CD1c-positive myeloid dendritic cell (primary cell): ENCODE data around the gene RFX8.
"Not testable (repeated sequence)": the region's sequence is repeated elsewhere in the genome, so short reads cannot be mapped to it uniquely, and the experiment has no call there.

Experiments
- DNase-seq: peaks from one replicate; pipeline ENCODE4 v3.0.0-alpha.2; 2016; ENCODE audit errors: extremely low spot score

The RFX8 gene

DNA sequence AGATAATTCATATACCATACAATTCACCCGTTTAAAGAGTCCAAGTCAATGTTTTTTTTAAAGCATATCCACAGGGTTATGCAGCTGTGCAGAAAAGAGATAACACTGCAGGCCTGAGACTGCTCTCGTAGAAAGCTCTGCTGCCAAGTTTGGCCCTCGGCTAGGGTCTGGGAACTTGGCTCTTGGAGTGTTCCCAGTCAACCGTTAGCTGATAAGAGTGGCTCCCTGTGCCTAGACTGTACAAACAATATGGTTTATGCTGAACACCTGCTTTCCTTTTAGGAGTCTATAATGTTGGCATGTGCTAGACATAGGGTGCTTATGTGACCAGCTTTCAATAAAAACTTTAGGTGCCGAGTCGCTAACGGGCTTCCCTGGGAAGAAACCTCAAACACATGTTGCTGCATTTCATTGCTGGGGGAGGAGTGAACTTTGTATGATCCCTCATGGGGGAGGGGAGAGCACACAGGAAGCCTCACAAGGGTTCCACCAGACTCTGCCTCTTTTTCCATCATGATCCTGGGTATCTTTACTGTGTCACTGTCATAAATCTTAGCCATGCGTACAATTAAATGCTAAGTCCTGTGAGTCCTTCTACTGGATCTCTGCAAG, 34.7 kb downstream of the RFX8 start:
- no peak for DNase-seq

DNA sequence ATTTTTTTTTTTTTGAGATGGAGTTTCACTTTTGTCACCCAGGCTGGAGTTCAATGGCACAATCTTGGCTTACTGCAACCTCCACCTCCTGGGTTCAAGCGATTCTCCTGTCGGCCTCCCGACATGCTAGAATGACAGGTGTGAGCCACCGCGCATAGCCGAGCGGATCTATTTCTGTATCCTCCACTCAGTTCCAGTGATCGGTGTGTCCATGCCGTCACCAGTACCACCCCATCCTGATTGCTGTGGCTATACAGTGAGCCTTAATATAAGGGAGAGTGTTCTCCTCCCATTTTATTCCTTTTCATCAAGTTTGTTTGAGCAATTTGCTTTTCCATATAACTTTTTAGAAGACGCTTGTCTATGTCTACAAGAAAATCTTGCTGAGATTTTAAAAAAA, 35.2 kb downstream of the RFX8 start:
- no peak for DNase-seq

DNA sequence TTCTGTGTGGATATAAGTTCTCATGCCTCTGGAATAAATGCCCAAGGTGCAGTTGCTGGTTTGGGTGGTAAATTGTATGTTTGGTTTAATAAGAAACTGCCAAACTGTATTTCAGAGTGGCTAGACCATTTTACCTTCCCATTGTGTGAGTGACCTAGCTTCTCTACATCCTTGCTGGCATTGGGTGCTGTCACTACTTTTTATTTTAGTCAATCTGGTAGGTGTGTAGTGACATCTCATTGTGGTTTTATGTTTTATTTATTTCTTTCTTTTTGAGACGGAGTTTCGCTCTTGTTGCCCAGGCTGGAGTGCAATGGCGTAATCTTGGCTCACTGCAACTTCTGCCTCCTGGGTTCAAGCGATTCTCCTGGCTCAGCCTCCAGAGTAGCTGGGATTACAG, 36.4 kb downstream of the RFX8 start:
- not testable (repeated sequence) for DNase-seq

DNA sequence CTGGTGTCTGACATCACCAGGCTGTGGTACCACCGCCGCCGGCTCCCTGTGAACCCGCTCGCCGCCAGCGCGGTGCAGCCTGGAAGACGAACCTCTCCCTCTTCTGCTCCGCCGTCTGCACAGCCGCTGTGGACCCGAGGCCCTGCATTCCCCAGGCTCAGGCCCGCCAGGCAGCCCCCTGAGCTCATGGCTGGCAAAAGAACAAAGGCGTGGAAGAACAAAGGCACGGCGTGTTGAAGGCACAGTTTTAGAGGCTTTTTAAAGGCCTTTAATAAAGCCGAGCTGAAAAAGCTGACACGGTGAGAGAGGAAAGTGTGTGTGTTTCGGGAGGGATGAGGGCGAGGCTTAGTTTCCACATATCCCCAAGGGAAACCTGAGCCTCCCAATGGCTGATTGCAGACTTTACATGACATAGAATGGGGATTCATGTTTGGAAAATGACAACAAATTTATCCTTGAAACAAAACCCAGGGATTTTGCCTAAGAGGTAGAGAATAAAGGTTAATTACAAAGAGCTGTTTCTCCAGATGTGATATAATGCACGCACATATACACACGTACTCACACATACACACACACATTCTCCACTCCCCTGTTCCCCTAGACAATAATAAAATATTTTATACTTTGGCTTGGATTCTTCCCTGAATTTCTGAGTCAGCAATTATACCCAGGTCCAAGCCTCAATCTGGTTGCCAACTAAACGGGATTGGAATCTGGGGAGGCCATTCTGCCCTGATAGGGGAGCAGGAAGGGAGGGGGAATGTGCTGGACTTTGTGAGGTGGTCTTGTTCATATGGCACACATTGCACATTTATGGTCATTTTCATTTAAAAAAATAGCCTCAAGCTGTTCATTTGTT, 39.7 kb downstream of the RFX8 start:
- no peak for DNase-seq

DNA sequence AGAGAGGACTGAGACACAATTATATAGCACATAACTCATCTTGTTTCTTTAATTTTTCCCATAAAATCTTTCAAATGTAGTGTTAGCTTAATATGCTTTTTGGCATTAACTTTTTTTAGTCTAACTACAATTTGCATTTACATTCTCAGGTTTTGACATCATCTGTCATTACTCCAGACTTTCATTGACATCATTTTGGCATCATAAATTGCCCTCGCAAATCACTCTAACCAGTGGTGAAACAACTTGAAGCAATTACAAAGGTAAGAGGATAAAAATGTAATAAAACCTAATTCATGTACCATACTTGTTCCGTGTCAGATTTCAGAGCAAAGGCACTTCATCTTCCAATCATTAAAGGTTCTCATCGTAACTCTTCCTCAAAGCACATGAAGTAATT, 41.4 kb downstream of the RFX8 start:
- no peak for DNase-seq

DNA sequence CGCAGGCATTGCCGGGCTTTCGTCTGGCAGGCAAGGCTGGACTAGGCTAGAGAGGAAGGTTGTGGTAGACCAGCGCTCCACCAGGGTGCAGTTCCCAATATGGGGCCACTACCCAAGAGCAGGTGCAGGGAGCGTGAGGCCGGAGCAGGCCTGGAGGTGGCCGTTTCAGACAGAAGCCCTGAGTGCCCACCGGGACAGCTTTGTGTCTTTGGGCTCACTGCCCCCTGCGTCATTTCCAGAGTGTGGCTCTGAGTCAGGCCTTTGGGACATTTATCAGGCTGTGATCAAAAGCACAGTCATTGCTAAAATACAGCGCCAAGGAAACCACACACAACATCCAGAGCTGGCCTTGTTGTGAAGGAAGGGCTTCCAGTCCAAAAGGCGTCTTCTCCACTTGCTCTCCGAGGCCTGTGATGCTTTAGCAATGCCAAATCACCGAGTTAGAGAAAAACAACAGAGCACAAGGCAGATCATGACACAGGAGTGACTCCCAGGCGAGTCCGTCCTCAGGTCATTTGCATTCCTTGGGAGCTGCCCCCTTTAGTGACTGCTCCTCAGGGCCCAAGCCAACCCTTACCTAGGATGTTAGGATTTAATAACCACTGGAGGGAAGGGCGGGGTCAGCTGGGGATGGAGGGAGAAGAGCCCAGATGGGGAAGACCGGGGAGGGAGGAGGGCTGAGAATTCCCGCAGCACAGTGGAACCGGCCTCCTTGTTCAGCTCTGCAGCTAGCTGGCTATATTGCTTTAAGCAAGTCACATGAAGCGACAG, 42.3 kb downstream of the RFX8 start:
- DNase-seq: no peak

DNA sequence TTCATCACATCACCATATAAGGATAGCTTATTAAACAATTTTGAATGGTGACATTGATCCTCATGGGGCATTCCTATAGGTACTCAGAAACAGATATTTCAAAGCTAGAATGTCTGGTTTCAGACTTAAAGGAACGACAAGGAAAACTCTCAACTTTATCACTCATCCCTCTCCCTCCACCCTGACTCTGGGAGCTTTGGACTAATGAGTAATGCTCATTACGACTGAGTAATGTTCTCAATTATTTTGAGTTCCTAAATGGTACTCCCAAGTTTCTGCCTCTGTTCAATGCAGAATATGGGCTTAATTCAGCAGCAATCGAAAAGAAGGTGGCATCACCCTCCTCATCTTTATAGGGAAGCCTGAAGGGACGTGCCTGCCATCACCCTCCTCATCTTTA, 43.4 kb downstream of the RFX8 start:
- DNase-seq: no peak

DNA sequence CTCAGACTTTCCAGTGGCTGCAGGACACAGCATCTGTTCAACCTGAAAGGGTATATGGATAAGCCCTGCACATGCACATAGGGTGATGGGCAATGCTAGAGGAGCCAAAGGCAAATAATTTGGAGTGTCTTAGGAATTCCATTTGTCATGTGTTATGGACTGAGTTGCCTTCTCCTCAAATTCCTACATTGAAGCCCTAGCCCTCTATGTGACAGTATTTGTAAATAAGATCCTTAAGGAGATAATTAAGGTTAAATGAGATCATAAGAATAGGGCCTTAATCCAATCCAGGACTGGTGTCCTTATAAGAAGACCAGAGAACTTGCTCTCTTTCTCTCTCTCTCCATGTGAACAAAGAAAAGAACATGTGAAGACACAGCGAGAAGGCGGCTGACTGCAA, 44.8 kb downstream of the RFX8 start:
- no peak for DNase-seq

DNA sequence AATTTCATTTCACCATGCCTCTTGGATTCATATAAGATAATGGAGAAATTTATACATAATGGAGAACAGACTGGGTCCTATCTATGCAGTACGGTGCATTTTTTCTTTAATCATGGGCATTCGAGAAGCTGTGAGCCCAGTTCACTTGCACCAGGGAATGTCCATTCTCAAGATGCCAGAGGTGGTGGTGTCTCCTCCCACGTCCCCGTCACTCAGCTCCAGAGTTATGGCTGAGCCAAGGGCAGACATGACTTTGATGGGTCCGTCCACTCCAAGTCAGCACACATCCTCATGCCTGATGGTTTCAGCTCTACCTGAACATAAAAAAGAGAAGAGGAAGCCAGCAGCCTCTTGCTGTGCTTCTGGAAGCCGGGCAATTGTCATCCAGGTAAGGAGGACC, 45.5 kb downstream of the RFX8 start:
- no peak for DNase-seq

DNA sequence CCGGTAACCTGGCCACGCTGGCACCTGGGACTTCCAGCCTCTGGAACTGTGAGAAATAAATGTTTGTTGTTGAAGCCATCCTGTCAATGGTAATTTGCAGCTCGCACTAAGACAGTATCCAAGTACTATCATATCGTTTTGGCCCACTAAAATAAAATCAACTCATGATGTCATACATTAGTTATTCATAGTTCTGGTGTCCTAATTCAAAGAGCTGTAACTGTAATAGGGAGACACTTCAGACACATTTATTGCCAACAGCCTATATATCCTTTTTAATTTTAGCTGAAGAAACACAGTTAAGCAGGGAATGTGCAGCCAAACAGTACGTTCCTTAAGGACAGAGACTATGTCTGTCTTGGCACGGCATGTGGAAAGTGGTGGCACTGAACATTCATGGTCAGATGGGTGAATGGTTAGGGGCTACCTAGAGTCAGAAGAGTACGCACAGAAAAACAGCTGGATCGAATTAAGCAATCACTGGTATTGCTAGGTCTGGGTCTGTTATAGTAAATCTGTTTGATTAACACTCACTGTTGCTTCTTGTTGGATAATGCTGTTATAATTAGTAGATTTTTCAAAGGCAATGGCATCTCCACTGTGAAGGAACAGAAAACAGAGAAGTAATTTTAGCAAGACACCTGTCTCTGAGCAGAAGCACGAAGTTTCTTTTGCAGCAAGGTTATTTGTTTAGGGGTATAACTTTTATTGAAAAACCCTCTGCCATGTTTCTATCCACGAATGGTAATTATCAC, 46.3 kb downstream of the RFX8 start:
- DNase-seq: no peak

DNA sequence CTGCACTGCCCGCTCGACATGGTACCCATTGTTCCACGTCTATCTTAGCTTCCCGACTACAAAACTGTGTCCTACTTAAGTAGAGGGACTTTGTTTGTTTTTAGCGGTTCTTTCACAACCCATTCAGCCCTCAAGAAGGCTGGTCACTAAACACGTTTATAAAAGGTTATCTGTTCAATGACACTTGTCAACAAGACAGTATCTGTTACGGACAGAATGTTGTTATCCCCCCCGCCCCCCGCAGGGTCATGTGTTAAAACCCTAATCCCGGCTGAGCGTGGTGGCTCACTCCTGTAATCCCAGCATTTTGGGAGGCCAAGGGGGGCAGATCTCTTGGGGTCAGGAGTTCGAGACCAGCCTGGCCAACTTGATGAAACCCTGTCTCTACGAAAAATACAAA, 47.2 kb downstream of the RFX8 start:
- no peak for DNase-seq

DNA sequence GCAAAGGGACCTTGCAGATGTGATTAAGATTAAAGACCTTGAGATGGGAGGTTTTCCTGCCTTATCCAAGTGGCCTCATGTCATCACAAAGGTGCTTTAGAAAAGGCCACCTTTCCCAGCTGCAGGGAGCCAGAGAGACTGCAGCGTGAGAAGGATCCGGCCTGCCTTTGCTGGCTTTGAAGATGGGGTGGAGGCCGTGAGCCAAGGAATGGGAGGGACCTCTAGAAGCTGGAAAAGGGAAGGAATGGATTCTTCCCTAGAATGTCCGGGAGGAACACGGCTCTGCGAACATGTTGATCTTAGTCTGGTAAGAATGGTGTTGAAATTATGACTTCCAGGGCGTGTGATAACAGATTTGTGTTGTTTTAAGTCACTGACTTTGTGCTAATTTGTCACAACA, 47.7 kb downstream of the RFX8 start:
- no peak for DNase-seq

DNA sequence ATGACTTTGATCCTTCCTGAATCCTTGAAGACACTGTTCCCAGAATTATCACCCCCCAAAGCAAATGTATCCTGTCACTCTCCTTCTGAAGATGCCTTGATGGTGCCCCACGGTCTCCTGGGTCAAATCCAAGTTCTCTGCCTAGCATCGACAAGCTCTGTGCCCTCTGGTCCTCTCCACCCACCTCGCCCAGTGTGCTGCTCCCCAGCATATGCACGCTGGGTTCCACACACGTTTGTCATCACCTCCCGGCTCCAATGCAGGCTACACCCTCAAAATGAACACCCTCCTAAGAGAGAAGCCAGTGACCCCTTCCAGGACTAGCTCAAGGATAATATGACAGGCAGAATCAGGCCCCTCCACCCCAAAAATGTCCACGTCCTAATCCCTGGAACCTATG, 48.1 kb downstream of the RFX8 start:
- no peak for DNase-seq

DNA sequence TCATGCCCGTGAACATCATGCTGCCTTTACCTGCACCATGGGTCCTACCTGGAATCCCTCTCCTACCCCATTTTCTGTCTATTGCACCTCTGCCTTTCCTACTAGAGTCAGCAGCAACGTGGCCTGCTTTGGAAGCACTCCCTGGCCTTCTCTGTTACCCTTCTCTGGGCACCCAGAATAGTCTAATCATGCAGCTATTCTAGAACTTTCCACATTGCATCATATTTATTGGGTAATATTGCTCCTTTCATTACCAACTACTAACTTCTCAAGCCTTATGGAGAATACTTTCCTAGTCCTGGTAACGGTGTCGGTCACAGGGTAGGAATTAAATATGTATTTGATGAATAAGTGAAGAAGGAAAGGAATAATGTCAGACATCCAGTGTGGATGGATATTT, 54.3 kb downstream of the RFX8 start:
- DNase-seq: no peak

DNA sequence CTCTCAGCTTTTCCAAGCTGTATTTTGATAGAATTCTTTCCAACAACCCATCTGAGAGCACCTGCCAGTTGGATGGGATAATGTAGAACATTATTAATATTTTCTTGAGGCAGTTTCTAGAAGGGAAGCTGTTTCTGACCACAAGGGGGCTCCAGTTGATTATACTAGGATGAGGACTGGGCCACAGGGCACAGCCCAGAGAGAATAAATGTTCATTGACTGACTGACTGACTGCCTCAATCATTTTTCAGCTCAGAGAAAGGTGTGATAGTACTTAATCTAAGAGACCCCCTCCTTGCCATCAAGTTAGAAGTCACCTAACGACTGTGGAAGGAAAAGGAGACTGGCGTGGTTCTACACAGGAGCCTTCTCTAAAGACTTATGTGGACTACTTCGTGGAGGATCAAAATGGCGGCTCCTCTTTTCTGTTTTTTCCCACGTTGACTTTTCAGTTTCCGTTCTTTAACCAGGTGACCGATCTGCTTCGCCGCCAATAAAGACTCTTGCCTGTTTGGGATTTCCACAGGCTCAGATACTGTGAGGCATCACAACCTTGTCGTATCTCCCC, 55.7 kb downstream of the RFX8 start:
- peak; percentile 79 for DNase-seq

DNA sequence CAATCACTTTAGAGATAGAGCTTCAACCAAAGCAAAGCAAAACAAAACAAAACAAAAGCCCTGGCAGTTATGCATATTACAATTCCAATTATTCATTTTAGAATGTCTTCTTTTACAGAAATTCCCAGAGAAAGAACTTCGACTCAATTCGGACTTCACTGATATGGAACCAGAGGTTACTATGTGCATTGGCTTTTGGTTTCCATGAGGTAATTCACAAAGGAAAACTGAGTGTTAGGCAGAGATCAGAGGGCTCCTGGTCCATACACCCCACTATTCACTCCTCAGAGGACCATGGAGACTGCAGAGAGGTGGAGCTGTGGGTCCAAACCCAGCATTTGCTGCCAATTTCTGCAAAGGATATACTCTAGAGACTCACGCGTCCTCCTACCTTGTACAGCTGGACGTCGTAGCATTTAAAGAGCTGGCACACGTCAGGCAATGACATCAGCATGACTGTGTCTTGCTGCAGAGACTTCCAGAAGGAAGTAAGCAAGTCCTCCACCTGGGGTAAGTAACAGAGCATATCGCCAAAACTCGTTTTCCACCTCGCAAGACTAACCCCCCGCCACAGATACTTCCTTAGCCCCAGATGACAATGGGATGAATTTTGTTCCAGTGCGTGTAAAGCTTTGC, 56.3 kb downstream of the RFX8 start:
- DNase-seq: no peak

DNA sequence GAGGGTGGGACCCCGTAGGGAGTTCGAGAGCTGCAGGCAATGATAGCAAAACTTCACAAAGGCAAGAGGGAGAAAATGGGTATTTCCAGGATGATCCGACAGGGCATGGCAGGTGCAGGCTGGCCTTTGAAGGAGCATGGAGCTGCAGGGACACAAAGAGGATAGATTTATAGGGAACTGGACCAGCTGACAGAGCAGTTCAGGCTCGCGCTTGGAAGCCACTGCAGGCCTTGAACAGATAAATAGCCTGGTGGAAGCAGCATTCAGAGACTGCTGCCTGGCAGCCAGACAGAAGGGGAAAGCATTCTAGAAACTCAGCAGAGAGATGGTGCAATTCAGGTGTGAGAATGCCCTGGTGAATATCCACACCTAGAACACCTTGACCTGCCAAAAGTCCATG, 58.3 kb downstream of the RFX8 start:
- no peak for DNase-seq

DNA sequence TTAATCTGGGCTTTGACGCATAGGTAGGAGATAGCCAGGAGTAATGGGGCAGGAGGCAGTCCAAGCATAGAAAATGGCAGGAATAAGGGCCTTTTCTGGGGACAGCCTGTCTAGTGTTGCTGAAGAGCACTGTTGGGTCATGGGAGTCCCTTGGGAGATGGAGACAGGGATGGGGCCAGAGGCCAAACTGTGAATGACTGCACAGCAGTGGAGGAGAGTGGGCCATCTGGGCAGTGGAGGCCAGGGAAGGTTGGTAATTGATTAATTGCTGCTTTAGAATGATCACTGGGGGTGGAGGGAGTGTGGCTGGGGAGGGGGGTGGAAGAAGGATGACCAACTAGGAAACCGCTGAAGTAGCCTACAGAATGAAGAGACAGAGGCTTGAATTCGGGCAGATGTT, 59.0 kb downstream of the RFX8 start:
- no peak for DNase-seq

DNA sequence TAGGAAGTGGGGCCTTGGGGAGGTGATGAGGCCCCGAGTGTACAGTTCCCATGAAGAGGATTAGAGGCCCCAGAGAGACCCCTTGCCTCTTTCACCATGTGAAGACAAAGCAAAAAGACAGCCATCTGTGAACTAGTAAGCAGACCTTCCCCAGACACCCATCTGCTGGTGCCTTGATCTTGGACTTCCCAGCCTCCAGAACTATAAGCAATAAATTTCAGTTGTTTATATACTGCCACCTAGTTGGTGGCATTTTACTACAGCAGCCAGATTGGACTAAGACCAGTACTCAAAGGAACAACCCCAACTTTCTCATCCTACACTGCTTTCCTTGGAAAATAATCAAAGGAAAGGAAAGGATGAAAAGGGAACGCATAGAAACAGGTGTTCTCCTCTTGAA, 59.7 kb downstream of the RFX8 start:
- no peak for DNase-seq

DNA sequence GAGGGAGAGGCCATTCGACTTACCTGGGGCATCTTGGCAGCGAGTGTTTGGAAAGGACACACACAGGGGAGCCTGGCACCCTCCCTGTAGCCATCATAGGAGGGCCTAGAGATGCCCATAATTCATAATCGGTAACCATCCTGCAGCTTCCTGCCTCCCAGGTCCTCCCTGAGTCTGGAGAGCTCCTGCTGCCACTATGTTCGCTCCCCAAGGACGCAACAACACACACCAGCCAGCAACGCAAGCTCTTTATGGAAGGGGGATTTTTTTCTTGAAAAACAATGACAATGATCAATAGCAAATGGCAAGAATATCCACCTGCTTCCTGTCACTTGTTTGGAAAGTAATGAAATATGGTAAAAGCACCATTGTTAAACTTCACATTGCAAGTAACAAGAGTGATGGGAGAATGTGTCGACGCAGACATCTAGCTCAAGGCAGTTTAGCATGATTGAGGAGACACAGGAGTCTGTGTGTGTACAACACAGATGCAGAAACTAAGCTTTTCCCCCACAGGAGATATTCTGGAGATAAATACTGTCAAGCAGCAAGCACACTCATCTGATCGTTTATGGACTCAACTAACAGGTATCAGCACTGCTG, 62.7 kb downstream of the RFX8 start:
- no peak for DNase-seq

DNA sequence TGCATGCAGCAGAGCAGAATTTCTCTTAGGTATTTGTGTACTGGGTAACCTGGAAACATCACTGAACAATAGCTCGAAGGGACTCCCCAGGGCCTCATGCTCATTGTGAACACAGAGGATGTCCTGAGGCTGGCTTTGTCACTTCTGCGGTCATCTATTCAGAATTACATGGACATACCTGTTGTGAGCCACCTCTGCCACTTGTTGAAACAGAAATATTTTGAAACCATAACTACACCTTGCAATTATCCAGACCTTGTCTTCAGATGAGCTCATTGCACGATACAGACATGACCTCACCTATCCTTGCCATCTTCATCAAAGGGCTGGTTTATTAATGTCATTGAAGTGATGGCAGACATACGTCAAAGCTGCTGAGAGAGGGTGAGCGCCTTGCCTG, 64.2 kb downstream of the RFX8 start:
- no peak for DNase-seq
